NCI-H345 treated with DMSO at 0.1 percent for 48 hours (cell line): Measurements from ENCODE around the gene TRAK2.
"Not testable (repeated sequence)": the region's sequence is repeated elsewhere in the genome, so short reads cannot be mapped to it uniquely, and the experiment has no call there.

Experiments
- DNase-seq: peaks from one replicate; lab custom pipeline; 2025; ENCODE audit not compliant: unreplicated experiment; lab: John Stamatoyannopoulos, UW

The TRAK2 gene

GRCh38 chr2:201452058-201452921, 1.0 kb upstream of the TRAK2 start:
- DNase-seq: peak; percentile 24

- DNase-seq: peak; percentile 38
Observed at GRCh38 chr2:201450954-201451291, 335 bp downstream of the TRAK2 start.

GRCh38 chr2:201448701-201449100, 2.6 kb downstream of the TRAK2 start:
- DNase-seq: no peak

GRCh38 chr2:201448061-201448460, 3.2 kb downstream of the TRAK2 start:
- no peak for DNase-seq

GRCh38 chr2:201447086-201447485, 4.2 kb downstream of the TRAK2 start:
- DNase-seq: no peak

GRCh38 chr2:201444746-201445465, 6.4 kb downstream of the TRAK2 start:
- DNase-seq: no peak

DNA sequence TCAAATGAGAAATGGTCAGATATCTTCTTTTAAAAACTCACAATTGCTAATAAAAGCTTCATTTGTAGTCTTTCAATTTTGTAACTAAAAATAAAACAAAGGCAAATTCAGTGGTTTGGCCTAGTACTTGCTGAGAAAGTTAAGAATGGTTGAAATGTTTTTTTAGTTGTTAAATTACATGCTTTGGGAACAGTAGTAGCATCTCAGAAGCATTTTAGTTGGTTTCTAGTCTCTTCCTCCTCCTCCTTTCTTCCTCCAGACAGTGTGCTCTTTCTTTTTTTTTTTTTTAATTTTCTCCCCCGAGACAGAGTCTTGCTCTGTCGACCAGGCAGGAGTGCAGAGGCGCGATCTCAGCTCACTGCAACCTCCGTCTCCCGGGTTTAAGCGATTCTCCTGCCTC, 9.8 kb downstream of the TRAK2 start:
- no peak for DNase-seq

DNA sequence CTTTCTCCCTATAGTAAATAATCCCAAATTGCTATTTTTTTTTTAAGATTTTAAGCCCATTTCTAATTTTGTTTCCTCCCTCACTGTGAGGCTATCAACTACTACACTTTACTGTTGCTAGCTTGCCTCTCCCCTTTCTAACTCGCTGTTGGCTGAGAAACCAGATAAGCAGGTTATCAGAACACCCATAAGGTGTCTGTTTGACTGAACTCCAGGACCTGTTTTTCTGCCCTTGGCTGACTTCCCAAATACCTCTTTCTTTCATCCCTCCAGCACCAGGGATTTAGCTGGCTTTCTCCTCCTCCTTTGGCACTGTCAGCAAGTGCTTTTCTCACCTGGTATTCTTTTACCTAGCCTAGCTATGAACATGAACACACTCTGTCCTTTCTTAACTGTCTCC, 11.1 kb downstream of the TRAK2 start:
- peak; percentile 35 for DNase-seq

GRCh38 chr2:201439336-201439922, 11.8 kb downstream of the TRAK2 start:
- DNase-seq: not testable (repeated sequence)

GRCh38 chr2:201436141-201436540, 15.1 kb downstream of the TRAK2 start:
- DNase-seq: no peak

DNA sequence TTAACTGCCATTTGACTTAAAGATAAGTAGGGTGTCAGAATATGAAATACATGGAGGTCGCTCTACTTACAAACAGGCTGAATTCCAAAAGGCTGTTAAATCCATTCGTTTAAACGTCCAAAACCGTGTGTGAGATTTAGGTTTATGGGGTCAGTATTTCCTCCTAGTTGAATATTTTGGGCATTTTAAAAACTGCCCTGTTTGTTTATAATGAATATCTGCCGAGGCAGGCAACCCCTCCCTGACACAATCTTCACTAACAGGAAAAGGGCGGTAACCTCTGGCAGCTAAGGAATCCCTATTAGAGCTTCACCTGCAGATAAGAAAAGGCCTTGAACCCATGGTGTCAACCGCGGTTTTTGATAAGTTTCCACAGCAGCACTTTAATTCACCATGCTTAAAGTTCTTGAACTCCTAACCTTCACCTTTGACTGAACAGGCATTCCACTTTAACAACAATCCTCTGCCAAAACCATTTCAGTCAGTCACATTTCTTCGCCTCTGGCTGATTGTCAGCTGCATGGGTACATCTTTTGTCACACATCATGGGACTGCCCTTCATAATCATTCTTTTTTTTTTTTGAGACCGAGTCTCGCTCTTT, 17.8 kb downstream of the TRAK2 start:
- DNase-seq: no peak

DNA sequence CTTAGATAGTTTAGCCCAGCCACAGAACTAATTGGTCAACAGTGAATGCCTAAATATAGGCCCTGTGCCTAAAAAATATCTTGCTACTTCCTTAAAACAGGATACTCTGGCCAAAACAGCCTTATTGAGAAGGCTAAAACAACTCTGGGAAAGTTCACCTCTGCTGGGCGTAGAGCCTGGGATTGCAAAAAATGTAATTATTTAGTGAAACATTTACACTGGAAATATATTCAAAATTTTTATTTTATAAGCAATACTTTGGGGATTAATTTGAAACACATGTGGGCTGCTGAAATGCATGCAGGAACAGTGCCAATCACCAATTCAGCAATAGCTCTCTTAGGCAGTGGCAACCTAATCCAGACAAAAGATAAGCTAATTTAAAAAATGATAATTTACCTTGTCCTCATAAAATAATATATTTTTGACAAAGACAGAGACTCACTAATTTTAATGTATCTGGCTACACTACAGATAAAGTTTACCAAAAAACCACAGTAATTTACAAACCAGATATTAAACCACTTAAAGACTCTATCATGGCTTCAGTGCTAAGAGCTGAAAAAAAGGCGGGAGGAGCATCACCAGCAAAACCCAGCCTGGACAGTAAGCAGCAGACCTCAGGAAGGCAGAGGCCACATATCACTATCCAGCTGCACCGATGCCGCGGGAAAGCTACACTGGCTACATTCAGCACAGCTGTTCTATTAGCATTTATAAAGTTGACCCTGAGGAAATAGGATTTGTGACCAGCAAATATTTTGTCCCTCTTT, 18.5 kb downstream of the TRAK2 start:
- DNase-seq: no peak

DNA sequence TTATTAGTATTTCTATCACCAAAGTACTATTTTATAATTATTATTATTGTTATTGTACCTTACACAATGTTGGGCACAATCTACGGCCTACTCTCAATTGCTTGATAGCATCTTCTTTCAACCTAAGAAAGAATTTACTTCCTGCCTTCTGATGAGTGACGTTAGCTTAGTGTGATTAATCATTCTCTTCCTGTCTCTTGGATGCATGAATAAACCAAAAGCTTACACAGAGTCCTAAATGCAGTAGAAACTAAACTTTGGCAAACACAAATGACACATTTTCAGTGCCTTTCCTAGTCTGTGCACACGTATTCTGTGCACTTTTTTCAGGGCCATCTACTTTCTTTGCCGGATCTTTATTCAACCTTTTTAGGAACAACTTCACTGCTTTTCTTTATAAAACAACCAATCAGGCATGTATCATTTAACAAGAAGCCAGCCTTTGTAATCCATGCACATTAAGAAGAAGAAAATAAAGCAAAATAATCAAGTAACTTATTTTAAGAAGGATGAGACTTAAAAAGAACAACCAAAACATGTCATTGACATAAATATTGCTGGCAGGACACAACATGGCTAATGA, 19.1 kb downstream of the TRAK2 start:
- no peak for DNase-seq

GRCh38 chr2:201430839-201431238, 20.4 kb downstream of the TRAK2 start:
- DNase-seq: no peak

DNA sequence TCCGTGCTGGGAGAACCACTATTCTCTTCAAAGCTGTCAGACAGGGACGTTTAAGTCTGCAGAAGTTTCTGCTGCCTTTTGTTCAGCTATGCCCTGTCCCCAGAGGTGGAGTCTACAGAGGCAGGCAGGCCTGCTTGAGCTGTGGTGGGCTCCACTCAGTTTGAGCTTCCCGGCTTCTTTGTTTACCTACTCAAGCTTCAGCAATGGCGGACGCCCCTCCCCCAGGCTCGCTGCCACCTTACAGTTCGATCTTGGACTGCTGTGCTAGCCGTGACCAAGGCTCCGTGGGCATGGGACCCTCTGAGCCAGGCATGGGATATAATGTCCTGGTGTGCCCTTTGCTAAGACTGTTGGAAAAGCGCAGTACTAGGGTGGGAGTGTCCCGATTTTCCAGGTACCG, 20.9 kb downstream of the TRAK2 start:
- DNase-seq: not testable (repeated sequence)

GRCh38 chr2:201429835-201430234, 21.4 kb downstream of the TRAK2 start:
- not testable (repeated sequence) for DNase-seq

DNA sequence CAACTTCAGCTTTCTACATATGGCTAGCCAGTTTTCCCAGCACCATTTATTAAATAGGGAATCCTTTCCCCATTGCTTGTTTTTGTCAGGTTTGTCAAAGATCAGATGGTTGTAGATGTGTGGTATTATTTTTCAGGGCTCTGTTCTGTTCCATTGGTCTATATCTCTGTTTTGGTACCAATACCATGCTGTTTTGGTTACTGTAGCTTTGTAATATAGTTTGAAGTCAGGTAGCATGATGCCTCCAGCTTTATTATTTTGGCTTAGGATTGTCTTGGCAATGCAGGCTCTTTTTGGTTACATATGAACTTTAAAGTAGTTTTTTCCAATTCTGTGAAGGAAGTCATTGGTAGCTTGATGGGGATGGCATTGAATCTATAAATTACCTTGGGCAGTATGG, 22.9 kb downstream of the TRAK2 start:
- DNase-seq: not testable (repeated sequence)

DNA sequence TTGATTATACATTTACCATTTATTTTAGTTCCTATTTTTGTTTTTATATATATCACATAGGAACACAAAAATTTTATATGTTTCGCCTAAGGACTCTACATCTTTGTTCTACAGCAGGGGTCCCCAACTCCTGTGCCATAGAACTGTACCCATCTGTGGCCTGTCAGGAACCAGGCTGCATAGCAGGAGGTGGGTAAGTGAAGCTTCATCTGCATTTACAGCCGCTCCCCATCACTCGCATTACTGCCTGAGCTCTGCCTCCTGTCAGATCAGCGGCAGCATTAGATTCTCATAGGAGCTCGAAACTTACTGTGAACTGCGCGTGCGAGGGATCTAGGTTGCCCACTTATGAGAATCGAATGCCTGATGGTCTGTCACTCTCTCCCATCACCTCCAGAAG, 25.3 kb downstream of the TRAK2 start:
- DNase-seq: no peak

DNA sequence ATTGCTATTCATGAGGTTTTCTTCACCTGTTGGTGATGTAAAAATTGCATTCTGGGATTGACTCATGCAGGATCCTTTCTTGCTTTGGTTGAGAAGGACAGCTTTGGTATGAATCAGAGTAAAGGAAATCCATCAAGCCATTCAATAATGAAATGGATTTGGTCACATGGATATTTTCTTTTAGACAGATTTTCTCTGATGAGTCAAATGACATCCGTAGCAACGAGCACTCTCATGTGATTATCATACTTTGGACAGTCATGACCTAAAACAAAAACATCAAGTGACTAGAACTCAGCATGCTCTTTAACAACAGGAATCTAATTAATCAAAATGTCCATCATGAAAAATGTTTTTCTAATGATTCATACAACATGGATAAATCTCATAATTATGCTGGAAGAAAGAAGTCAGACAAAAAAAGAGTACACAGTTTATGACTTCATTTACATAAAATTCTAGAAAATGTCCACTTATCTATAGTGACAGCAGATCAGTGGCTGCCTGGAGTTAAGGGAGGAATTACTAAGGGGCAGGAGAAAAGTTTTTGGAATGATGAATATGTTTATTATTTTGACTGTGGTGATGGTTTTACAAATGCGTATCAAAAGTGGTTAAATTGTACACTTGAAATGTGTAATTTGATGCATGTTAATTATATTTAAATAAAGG, 30.7 kb downstream of the TRAK2 start:
- no peak for DNase-seq

DNA sequence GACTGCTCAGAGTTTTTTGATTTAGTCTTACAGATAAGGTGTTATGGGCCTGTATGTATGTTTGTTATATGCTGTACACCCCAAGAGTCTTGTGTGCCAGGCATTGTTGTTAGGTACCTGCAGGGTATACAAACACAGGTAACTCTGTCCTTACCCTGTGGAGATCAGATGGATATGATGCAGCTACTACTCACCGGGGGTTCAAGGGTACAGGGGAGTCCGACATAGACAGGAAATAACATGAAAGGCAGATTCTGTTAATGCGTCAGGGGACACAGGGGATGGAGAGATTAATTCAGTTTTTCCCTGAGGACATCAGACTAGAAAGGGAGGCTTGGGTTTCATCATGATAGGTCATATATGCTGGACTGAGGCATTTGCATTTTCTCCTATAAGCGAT, 31.3 kb downstream of the TRAK2 start:
- no peak for DNase-seq
